ENCODE measurements around the gene IFT88.

GRCh38 chr13:20558982-20559381, 8.0 kb upstream of the IFT88 start:
- TF ChIP-seq ZBTB21 (tag by site-specific recombination; IDR thresholded peaks at IDR 0.05) (no peak), CTCF (tag by site-specific recombination; IDR thresholded peaks at IDR 0.05) (no peak), MYNN (tag by site-specific recombination; IDR thresholded peaks at IDR 0.05; ENCODE audit: borderline replicate concordance) (no peak), ZNF48 (tag by site-specific recombination; IDR thresholded peaks at IDR 0.05) (no peak), ZNF274 (IDR thresholded peaks at IDR 0.05; ENCODE audit: low read length) (no peak), ZNF274 (tag by site-specific recombination; IDR thresholded peaks at IDR 0.05; ENCODE audit: borderline replicate concordance) (no peak), SETDB1 (IDR thresholded peaks at IDR 0.05; ENCODE audit: insufficient read length, low read length) (no peak), ZNF692 (tag by site-specific recombination; IDR thresholded peaks at IDR 0.05) (no peak), ATF2 (tag by site-specific recombination; IDR thresholded peaks at IDR 0.05; ENCODE audit: low read depth) (no peak)
